Type B pancreatic cell (in vitro differentiated cells): ENCODE results near the gene KRTAP10-4. TPM values are rescaled to one million over a fixed set of nuclear protein-coding genes. Genes with fewer than 3 reads are reported as not detected.
A peak's percentile ranks its signal among the peaks of the same experiment; 100 is the strongest.

Experiments
- DNase-seq: peaks from one replicate; pipeline ENCODE4 v3.0.0; 2021; ENCODE audit warnings: mixed read lengths; ENCODE audit not compliant: unreplicated experiment; ENCODE audit errors: extremely low spot score
- H3K27ac Mint-ChIP-seq: 2 replicates; pipeline ENCODE4 v1.8.0; 2021; ENCODE audit warnings: mild to moderate bottlenecking, mixed read lengths
- H3K27me3 Mint-ChIP-seq: 2 replicates; pipeline ENCODE4 v1.8.0; 2021; ENCODE audit warnings: mixed read lengths
- H3K36me3 Mint-ChIP-seq: 2 replicates; pipeline ENCODE4 v1.8.0; 2021; ENCODE audit warnings: mixed read lengths
- H3K4me1 Mint-ChIP-seq: one replicate; pipeline ENCODE4 v1.8.0; 2021; ENCODE audit warnings: mixed read lengths; ENCODE audit not compliant: unreplicated experiment
- H3K4me3 Mint-ChIP-seq: 2 replicates; pipeline ENCODE4 v1.8.0; 2021; ENCODE audit warnings: mild to moderate bottlenecking, mixed read lengths
- H3K9me3 Mint-ChIP-seq: 2 replicates; pipeline ENCODE4 v1.8.0; 2021; ENCODE audit warnings: mixed read lengths
- CTCF ChIP-seq: fragments of 200-600 bp; sonication (generic); conservative IDR thresholded peaks from 2 replicates; pipeline ENCODE4 v1.5.0; 2021; ENCODE audit warnings: antibody characterized with exemption, mild to moderate bottlenecking
- total RNA-seq: library from RNA; stranded (reverse); gene quantifications from 2 replicates; pipeline ENCODE4 v1.2.1, GENCODE V29; 2021; ENCODE audit warnings: low replicate concordance

Gene KRTAP10-4
- total RNA-seq, 1 donor from 2014 or later, result not detected

GRCh38 chr21:44612029-44612486 is 38.5 kb downstream of the KRTAP10-4 start, which contains the start of gene KRTAP10-8:
KRTAP10-8 (plus strand) TSS chr21:44612079; CDS start chr21:44612101, 22 bp downstream.
- no peak for TF ChIP-seq CTCF
- DNase-seq, result no peak
- Mint-ChIP-seq H3K9me3 (peaks cover 13% of the 10 kb centered on the region), H3K4me1 (no peaks in the 10 kb centered on the region), H3K27me3 (peaks cover 4% of the 10 kb centered on the region), H3K36me3 (no peaks in the 10 kb centered on the region), H3K27ac (no peak within 1 kb of the TSS), H3K4me3 (no peak within 1 kb of the TSS)

- Mint-ChIP-seq H3K36me3 (no peaks in the 10 kb centered on the region), H3K4me3 (no peak overlapping the region), H3K9me3 (peaks cover 13% of the 10 kb centered on the region), H3K27me3 (peaks cover 4% of the 10 kb centered on the region), H3K4me1 (no peaks in the 10 kb centered on the region), H3K27ac (no peak overlapping the region)
- no peak for DNase-seq
- no peak for TF ChIP-seq CTCF
These were observed 39.2 kb downstream of the KRTAP10-4 start for GRCh38 chr21:44612669-44613229.

GRCh38 chr21:44613386-44614155 is 40.0 kb downstream of the KRTAP10-4 start:
- H3K4me1 Mint-ChIP-seq, result no peaks in the 10 kb centered on the region
- peaks cover 13% of the 10 kb centered on the region for H3K9me3 Mint-ChIP-seq
- H3K4me3 Mint-ChIP-seq, result no peak overlapping the region

GRCh38 chr21:44614161-44614631 is 40.7 kb downstream of the KRTAP10-4 start:
- H3K27ac Mint-ChIP-seq, result no peak overlapping the region
- peaks cover 8% of the 10 kb centered on the region for H3K9me3 Mint-ChIP-seq
- no peak for TF ChIP-seq CTCF

More at GRCh38 chr21:44613386-44614155, 40.0 kb downstream of the KRTAP10-4 start:
- DNase-seq, result no peak
- TF ChIP-seq CTCF, result no peak
- no peak overlapping the region for H3K27ac Mint-ChIP-seq
- no peaks in the 10 kb centered on the region for H3K36me3 Mint-ChIP-seq
- peaks cover 6% of the 10 kb centered on the region for H3K27me3 Mint-ChIP-seq

GRCh38 chr21:44614961-44615391 is 41.4 kb downstream of the KRTAP10-4 start:
- H3K4me1 Mint-ChIP-seq, result no peaks in the 10 kb centered on the region
- H3K36me3 Mint-ChIP-seq, result no peaks in the 10 kb centered on the region
- H3K27ac Mint-ChIP-seq, result no peak overlapping the region
- TF ChIP-seq CTCF, result no peak
- DNase-seq, result no peak
- H3K9me3 Mint-ChIP-seq, result no peaks in the 10 kb centered on the region
- H3K4me3 Mint-ChIP-seq, result no peak overlapping the region
- H3K27me3 Mint-ChIP-seq, result peaks cover 6% of the 10 kb centered on the region

More at GRCh38 chr21:44614161-44614631, 40.7 kb downstream of the KRTAP10-4 start:
- Mint-ChIP-seq H3K4me1 (no peaks in the 10 kb centered on the region), H3K4me3 (no peak overlapping the region), H3K36me3 (no peaks in the 10 kb centered on the region), H3K27me3 (peaks cover 6% of the 10 kb centered on the region)
- DNase-seq, result peak; percentile 59
